Testis (tissue), 2 donors: Measurements from ENCODE around the gene CASP3.

Experiments
- POLR2A ChIP-seq: fragments of 450-650 bp; IDR thresholded peaks from one replicate; pipeline ENCODE4 v1.6.1; 2017; ENCODE audit warnings: antibody characterized with exemption, mild to moderate bottlenecking, moderate library complexity
- TF ChIP-seq, protein P1 (sequence below), 3 experiments: fragments of 450-650 bp in 2 of 3; fragments of 200-600 bp in 1 of 3; sonication (generic) in 1 of 3; IDR thresholded peaks; one replicate each; pipeline ENCODE4 v1.5.1; 2016 to 2019; ENCODE audit warnings: antibody characterized with exemption in 3 of 3, mild to moderate bottlenecking in 2 of 3, moderate library complexity in 1 of 3

- TF ChIP-seq, protein P1, sequence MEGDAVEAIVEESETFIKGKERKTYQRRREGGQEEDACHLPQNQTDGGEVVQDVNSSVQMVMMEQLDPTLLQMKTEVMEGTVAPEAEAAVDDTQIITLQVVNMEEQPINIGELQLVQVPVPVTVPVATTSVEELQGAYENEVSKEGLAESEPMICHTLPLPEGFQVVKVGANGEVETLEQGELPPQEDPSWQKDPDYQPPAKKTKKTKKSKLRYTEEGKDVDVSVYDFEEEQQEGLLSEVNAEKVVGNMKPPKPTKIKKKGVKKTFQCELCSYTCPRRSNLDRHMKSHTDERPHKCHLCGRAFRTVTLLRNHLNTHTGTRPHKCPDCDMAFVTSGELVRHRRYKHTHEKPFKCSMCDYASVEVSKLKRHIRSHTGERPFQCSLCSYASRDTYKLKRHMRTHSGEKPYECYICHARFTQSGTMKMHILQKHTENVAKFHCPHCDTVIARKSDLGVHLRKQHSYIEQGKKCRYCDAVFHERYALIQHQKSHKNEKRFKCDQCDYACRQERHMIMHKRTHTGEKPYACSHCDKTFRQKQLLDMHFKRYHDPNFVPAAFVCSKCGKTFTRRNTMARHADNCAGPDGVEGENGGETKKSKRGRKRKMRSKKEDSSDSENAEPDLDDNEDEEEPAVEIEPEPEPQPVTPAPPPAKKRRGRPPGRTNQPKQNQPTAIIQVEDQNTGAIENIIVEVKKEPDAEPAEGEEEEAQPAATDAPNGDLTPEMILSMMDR (IDR thresholded peaks at IDR 0.05): no peak
- TF ChIP-seq POLR2A: no peak
These were observed 6.9 kb upstream of the CASP3 start for GRCh38 chr4:184655889-184656869.
